ENCODE measurements around the gene RFC4. TPM values are rescaled to one million over a fixed set of nuclear protein-coding genes. Genes with fewer than 3 reads are reported as not detected.
"Not testable (repeated sequence)": the region's sequence is repeated elsewhere in the genome, so short reads cannot be mapped to it uniquely, and the experiment has no call there.

Gene RFC4
- 100 to 1,000 TPM; 115 to 120 TPM for total RNA-seq

- ChIA-PET POLR2A (interaction anchor here (0.7 to 3.4 kb wide), 6 partner anchors 11 to 222 kb away, joined by 3 to 19 read pairs (median 3); partner anchors contain the start of gene EIF4A2), CTCF (interaction anchor here (0.9 to 3.3 kb wide), 3 partner anchors 15 to 189 kb away, joined by 3 to 10 read pairs (median 4); no protein-coding TSS in a partner anchor)
These were observed at the start of gene RFC4 for GRCh38 chr3:186806089-186807055. Gene RFC4, minus strand, starts transcription at chr3:186806482. Its CDS starts 1,769 bp downstream, at chr3:186804713.

GRCh38 chr3:186854954-186855353 is 48.7 kb upstream of the RFC4 start:
- ChIA-PET POLR2A (no interaction called here), CTCF (interaction anchor here (0.7 kb wide), 1 partner anchor 178 kb away, joined by 3 read pairs; no protein-coding TSS in a partner anchor)

- ChIA-PET CTCF (interaction anchor here (1.2 to 1.5 kb wide), 2 partner anchors 77 to 311 kb away, joined by 3 read pairs; no protein-coding TSS in a partner anchor), POLR2A (no interaction called here)
These were observed 47.9 kb upstream of the RFC4 start for GRCh38 chr3:186854146-186854545.

GRCh38 chr3:186852994-186853393 is 46.7 kb upstream of the RFC4 start:
- ChIA-PET POLR2A (interaction anchor here (0.6 kb wide), 1 partner anchor 28 kb away, joined by 3 read pairs; no protein-coding TSS in a partner anchor), CTCF (interaction anchor here (0.8 to 1.2 kb wide), 2 partner anchors 11 to 78 kb away, joined by 3 read pairs; no protein-coding TSS in a partner anchor)

- POLR2A ChIA-PET = not testable (repeated sequence)
- CTCF ChIA-PET = interaction anchor here (0.8 kb wide), 1 partner anchor 10 kb away, joined by 3 read pairs; no protein-coding TSS in a partner anchor
These were observed 45.6 kb upstream of the RFC4 start for GRCh38 chr3:186851835-186852234.

GRCh38 chr3:186849374-186849975 is 43.2 kb upstream of the RFC4 start:
- CTCF ChIA-PET = interaction anchor here (0.8 to 2.1 kb wide), 11 partner anchors 10 to 316 kb away, joined by 3 to 9 read pairs (median 6); partner anchors contain the start of gene RPL39L
- POLR2A ChIA-PET = no interaction called here

GRCh38 chr3:186847437-186847836 is 41.2 kb upstream of the RFC4 start:
- CTCF ChIA-PET = no interaction called here
- POLR2A ChIA-PET = interaction anchor here (0.6 kb wide), 1 partner anchor 91 kb away, joined by 5 read pairs; no protein-coding TSS in a partner anchor

- CTCF ChIA-PET = no interaction called here
- POLR2A ChIA-PET = no interaction called here
These were observed 39.5 kb upstream of the RFC4 start for GRCh38 chr3:186845756-186846155.

- CTCF ChIA-PET = interaction anchor here (0.7 kb wide), 1 partner anchor 11 kb away, joined by 3 read pairs; no protein-coding TSS in a partner anchor
- POLR2A ChIA-PET = no interaction called here
These were observed 38.6 kb upstream of the RFC4 start for GRCh38 chr3:186844908-186845307.

GRCh38 chr3:186843039-186843432 is 36.8 kb upstream of the RFC4 start:
- CTCF ChIA-PET = no interaction called here
- POLR2A ChIA-PET = interaction anchor here (0.8 kb wide), 1 partner anchor 16 kb away, joined by 4 read pairs; no protein-coding TSS in a partner anchor

GRCh38 chr3:186842426-186843038 is 36.2 kb upstream of the RFC4 start, which contains the start of gene ADIPOQ:
Gene ADIPOQ, plus strand, starts transcription at chr3:186842710. Its CDS starts 10,349 bp downstream, at chr3:186853059.
- ChIA-PET CTCF (no interaction called here), POLR2A (no interaction called here)

- CTCF ChIA-PET = interaction anchor here (0.9 kb wide), 1 partner anchor 11 kb away, joined by 3 read pairs; no protein-coding TSS in a partner anchor
- POLR2A ChIA-PET = no interaction called here
These were observed 35.3 kb upstream of the RFC4 start for GRCh38 chr3:186841620-186842019.

- POLR2A ChIA-PET = no interaction called here
- CTCF ChIA-PET = interaction anchor here (1.5 kb wide), 1 partner anchor 9 kb away, joined by 3 read pairs; no protein-coding TSS in a partner anchor
These were observed 33.8 kb upstream of the RFC4 start for GRCh38 chr3:186839874-186840641.

- POLR2A ChIA-PET = no interaction called here
- CTCF ChIA-PET = no interaction called here
These were observed 26.0 kb upstream of the RFC4 start for GRCh38 chr3:186832276-186832675.

GRCh38 chr3:186831798-186832197 is 25.5 kb upstream of the RFC4 start:
- ChIA-PET CTCF (no interaction called here), POLR2A (no interaction called here)

- POLR2A ChIA-PET = interaction anchor here (0.6 to 1.6 kb wide), 2 partner anchors 20 to 211 kb away, joined by 3 to 4 read pairs; no protein-coding TSS in a partner anchor
- CTCF ChIA-PET = interaction anchor here (1.1 to 1.7 kb wide), 2 partner anchors 20 to 239 kb away, joined by 3 to 4 read pairs; no protein-coding TSS in a partner anchor
These were observed 22.1 kb upstream of the RFC4 start for GRCh38 chr3:186828340-186828739.

GRCh38 chr3:186826976-186827857 is 20.9 kb upstream of the RFC4 start:
- CTCF ChIA-PET = interaction anchor here (0.8 to 1.7 kb wide), 8 partner anchors 19 to 337 kb away, joined by 3 to 4 read pairs (median 4); no protein-coding TSS in a partner anchor
- POLR2A ChIA-PET = interaction anchor here (0.6 to 2.5 kb wide), 7 partner anchors 16 to 312 kb away, joined by 3 to 16 read pairs (median 4); partner anchors contain the start of genes DNAJB11, EIF4A2 and RPL39L

Data from activated CD8-positive, alpha-beta memory T cell treated with anti-CD3 and anti-CD28 coated beads for 36 hours (primary cell).